Ureter (tissue), 1 donor: Measurements from ENCODE around the gene ITSN1. TPM values are rescaled to one million over a fixed set of nuclear protein-coding genes. Genes with fewer than 3 reads are reported as not detected.

Source experiments
- total RNA-seq: library from RNA; stranded (reverse); gene quantifications from one replicate; pipeline ENCODE4 v1.2.4, GENCODE V29; 2023
- donor health status: DM: yes; HTN: yes; CAD: no.

Gene ITSN1
- total RNA-seq, 1 donor from 2014 or later, result 52.5 TPM

Other genes with a start within 250 kb of the ITSN1 start
- gene IFNGR2, start 239.1 kb upstream of the ITSN1 start, total RNA-seq, result 59.0 TPM
- 84.5 TPM for gene TMEM50B, start 162.5 kb upstream of the ITSN1 start, total RNA-seq
- 1.2 TPM for gene DNAJC28, start 150.8 kb upstream of the ITSN1 start, total RNA-seq
- 103 TPM for gene GART, start 100.4 kb upstream of the ITSN1 start, total RNA-seq
- 390 TPM for gene SON, start 99.5 kb upstream of the ITSN1 start, total RNA-seq
- gene DONSON, start 53.8 kb upstream of the ITSN1 start, total RNA-seq, result 6.5 TPM
- gene CRYZL1, start 760 bp upstream of the ITSN1 start, total RNA-seq, result 54.0 TPM